SU-DHL-6 (cell line): ENCODE data around the gene ING1.

Source experiments
- EZH2phosphoT487 ChIP-seq: fragments of 200-600 bp; sonication (generic), shearing (Covaris generic); conservative IDR thresholded peaks from 2 replicates; pipeline ENCODE4 v1.6.1; 2018; ENCODE audit warnings: mild to moderate bottlenecking, antibody characterized with exemption, low read length, moderate library complexity, mixed read lengths
- TF ChIP-seq, protein P1 (sequence below): fragments of 200-600 bp; sonication (generic); IDR thresholded peaks from one replicate; pipeline ENCODE4 v1.5.1; 2017; ENCODE audit warnings: antibody characterized with exemption, mild to moderate bottlenecking, low read length, moderate library complexity; ENCODE audit not compliant: insufficient read depth, poor library complexity, severe bottlenecking

DNA sequence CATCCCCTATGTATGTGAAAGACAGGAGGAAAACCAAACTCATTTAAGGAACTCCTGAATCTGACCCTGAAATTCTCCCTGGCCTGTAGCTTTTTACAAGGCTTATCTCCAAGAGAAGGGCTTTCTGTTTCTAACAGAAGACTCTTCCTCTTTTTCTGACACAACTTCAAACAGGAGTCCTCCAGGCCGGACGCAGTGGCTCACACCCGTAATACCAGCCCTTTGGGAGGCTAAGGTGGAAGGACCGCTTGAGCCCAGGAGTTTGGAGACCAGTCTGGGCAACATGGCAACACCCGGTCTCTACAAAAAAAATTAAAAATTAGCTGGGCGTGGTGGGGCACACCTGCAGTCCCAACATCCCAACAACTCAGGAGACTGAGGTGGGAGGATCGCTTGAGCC, 49.5 kb upstream of the ING1 start:
- TF ChIP-seq EZH2phosphoT487 = no peak
- TF ChIP-seq, protein P1, sequence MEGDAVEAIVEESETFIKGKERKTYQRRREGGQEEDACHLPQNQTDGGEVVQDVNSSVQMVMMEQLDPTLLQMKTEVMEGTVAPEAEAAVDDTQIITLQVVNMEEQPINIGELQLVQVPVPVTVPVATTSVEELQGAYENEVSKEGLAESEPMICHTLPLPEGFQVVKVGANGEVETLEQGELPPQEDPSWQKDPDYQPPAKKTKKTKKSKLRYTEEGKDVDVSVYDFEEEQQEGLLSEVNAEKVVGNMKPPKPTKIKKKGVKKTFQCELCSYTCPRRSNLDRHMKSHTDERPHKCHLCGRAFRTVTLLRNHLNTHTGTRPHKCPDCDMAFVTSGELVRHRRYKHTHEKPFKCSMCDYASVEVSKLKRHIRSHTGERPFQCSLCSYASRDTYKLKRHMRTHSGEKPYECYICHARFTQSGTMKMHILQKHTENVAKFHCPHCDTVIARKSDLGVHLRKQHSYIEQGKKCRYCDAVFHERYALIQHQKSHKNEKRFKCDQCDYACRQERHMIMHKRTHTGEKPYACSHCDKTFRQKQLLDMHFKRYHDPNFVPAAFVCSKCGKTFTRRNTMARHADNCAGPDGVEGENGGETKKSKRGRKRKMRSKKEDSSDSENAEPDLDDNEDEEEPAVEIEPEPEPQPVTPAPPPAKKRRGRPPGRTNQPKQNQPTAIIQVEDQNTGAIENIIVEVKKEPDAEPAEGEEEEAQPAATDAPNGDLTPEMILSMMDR = no peak
